Measurements from ENCODE around the gene SLC9A8. TPM values are rescaled to one million over a fixed set of nuclear protein-coding genes. Genes with fewer than 3 reads are reported as not detected.
A peak's percentile ranks its signal among the peaks of the same experiment; 100 is the strongest.

The SLC9A8 gene
- total and polyA plus RNA-seq, 9 of the 15 experiments (the other 6 are each of a cell fraction or from before 2014, with no cell fraction given): 0.56 to 9.7 (median 5.0) TPM

DNA sequence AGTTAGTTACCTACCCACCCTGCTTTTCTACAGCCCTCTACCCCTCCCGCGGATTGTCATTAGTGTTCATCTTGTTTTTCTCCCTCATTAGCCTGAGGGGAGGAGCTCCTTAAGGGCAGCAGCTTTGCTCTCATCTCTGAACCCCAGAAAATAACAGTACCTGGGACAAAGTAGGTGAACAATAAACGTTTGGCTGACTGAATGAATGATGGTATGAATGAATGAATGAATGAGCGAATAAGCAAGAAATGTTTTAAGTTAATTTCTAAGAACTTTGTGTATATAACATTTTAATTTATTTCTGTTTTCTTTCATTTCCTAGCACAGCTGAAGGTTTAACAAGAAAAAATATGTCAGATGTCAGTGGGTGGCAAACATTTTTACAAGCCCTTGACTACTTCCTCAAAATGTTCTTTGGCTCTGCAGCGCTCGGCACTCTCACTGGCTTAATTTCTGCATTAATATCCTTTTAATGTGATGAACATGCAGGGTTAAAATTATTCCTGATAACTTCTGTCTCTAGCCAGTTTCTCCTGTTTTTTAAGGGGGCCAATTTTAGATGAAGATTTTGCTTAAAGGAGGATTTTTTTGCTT is 50.1 kb downstream of the SLC9A8 start:
- H4K20me1 ChIP-seq (replicated peaks; ENCODE audit: control insufficient read depth, insufficient read depth, low read length): no peaks in the 10 kb centered on the region
- DNase-seq (ENCODE audit: extremely low read depth in 1 of 4, low spot score in 3 of 4): no peak
- no peak overlapping the region for H3K27ac ChIP-seq (ENCODE audit: extremely low read depth, low read depth, low read length)
- H3K4me1 ChIP-seq (replicated peaks in 1 of 2; ENCODE audit: control insufficient read depth in 2 of 2, insufficient read depth in 2 of 2, low read length in 2 of 2): peaks cover 0 to 8% of the 10 kb centered on the region in 2 experiments; a peak in 2 of 5 replicates
- CTCF ChIA-PET (ENCODE audit: low intra/inter-chr PET ratio): no interaction called here
- H3K9ac ChIP-seq (ENCODE audit: insufficient read depth in 1 of 2, low read depth in 2 of 2, low read length in 2 of 2): no peak overlapping the region
- intact Hi-C loops (cut with micrococcal nuclease) (no loop called here), in situ Hi-C loops (cut with MboI) (no loop called here)
- H2AFZ ChIP-seq (ENCODE audit: low read depth, low read length): no peak overlapping the region
- ATAC-seq: no peak
- no peak overlapping the region for H3K4me3 ChIP-seq
- TF ChIP-seq ZNF24 (IDR thresholded peaks at IDR 0.05): peak; percentile 93
- TF ChIP-seq, protein P1, sequence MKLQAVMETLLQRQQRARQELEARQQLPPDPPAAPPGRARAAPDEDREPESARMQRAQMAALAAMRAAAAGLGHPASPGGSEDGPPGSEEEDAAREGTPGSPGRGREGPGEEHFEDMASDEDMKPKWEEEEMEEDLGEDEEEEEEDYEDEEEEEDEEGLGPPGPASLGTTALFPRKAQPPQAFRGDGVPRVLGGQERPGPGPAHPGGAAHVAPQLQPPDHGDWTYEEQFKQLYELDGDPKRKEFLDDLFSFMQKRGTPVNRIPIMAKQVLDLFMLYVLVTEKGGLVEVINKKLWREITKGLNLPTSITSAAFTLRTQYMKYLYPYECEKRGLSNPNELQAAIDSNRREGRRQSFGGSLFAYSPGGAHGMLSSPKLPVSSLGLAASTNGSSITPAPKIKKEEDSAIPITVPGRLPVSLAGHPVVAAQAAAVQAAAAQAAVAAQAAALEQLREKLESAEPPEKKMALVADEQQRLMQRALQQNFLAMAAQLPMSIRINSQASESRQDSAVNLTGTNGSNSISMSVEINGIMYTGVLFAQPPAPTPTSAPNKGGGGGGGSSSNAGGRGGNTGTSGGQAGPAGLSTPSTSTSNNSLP (IDR thresholded peaks at IDR 0.05; ENCODE audit: borderline replicate concordance, low read depth, low read length): no peak
- H3K36me3 ChIP-seq (ENCODE audit: control insufficient read depth, insufficient read depth, low read length): peaks cover 27% of the 10 kb centered on the region; the same call in 2 of the 3 replicates
- BruUV-seq (replicated peaks): no TSS peak
- POLR2A ChIA-PET: interaction anchor here (0.7 kb wide), 1 partner anchor 154 kb away, joined by 3 read pairs; no protein-coding TSS in a partner anchor
- no peaks in the 10 kb centered on the region for H3K9me3 ChIP-seq (replicated peaks; ENCODE audit: control insufficient read depth, insufficient read depth, low read depth, low read length)
- no peaks in the 10 kb centered on the region for H3K79me2 ChIP-seq (ENCODE audit: control insufficient read depth, insufficient read depth, low read length)
- H3K4me2 ChIP-seq (ENCODE audit: insufficient read depth, low read length): no peak overlapping the region
- no peak for FAIRE-seq
- no peaks in the 10 kb centered on the region for H3K27me3 ChIP-seq (ENCODE audit: control insufficient read depth in 2 of 2, insufficient read depth in 2 of 2, low read length in 2 of 2)
- 85% methylated on average over 6 of the region's 6 CpGs for WGBS (ENCODE audit: insufficient coverage, low coverage, missing lambda C conversion rate)
- H3K9me1 ChIP-seq (ENCODE audit: control insufficient read depth, insufficient read depth, low read length): no peaks in the 10 kb centered on the region

DNA sequence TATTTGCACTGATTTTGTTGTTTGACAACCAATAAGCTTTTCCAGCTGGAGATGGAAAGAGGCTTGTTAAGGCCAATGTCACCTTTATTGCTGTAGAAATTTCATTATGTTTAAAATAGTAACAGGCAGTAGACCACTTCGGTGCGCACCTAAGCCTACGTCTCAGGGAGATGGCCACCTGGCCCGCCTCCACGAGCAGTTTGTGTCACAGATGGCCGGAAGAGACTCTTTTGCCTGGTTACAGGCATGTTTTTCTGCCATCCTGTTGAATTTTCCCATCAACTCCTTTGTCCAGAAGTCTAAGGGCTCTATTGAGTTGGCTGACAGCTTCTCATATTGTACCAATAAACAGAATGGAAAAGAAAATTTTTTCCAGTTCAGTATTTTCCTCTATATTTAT is 51.0 kb downstream of the SLC9A8 start:
- intact Hi-C loops (cut with micrococcal nuclease): no loop called here
- no peak overlapping the region for H3K9ac ChIP-seq (ENCODE audit: insufficient read depth in 1 of 2, low read depth in 2 of 2, low read length in 2 of 2)
- POLR2A ChIA-PET: interaction anchor here (0.6 kb wide), 1 partner anchor 37 kb away, joined by 3 read pairs; no protein-coding TSS in a partner anchor
- CTCF ChIA-PET (ENCODE audit: low intra/inter-chr PET ratio): no interaction called here
- H3K9me1 ChIP-seq (ENCODE audit: control insufficient read depth, insufficient read depth, low read length): no peaks in the 10 kb centered on the region
- H2AFZ ChIP-seq (ENCODE audit: low read depth, low read length): no peak overlapping the region
- H3K27me3 ChIP-seq (ENCODE audit: control insufficient read depth in 2 of 2, insufficient read depth in 2 of 2, low read length in 2 of 2): no peaks in the 10 kb centered on the region
- in situ Hi-C loops (cut with MboI): no loop called here
- DNase-seq (ENCODE audit: extremely low read depth in 1 of 4, low spot score in 3 of 4) (no peak), FAIRE-seq (no peak), ATAC-seq (no peak)
- H3K27ac ChIP-seq (ENCODE audit: extremely low read depth, low read depth, low read length): no peak overlapping the region
- H3K4me1 ChIP-seq (replicated peaks in 1 of 2; ENCODE audit: control insufficient read depth in 2 of 2, insufficient read depth in 2 of 2, low read length in 2 of 2): peaks cover 2 to 16% of the 10 kb centered on the region in 2 experiments; a peak in 4 of 5 replicates
- H4K20me1 ChIP-seq (replicated peaks; ENCODE audit: control insufficient read depth, insufficient read depth, low read length): no peaks in the 10 kb centered on the region
- peaks cover 29% of the 10 kb centered on the region; the same call in 2 of the 3 replicates for H3K36me3 ChIP-seq (ENCODE audit: control insufficient read depth, insufficient read depth, low read length)
- WGBS (ENCODE audit: insufficient coverage, low coverage, missing lambda C conversion rate): 98% methylated on average over 6 of the region's 6 CpGs
- H3K79me2 ChIP-seq (ENCODE audit: control insufficient read depth, insufficient read depth, low read length): no peaks in the 10 kb centered on the region
- no peak overlapping the region for H3K4me3 ChIP-seq
- BruUV-seq (replicated peaks): no TSS peak
- no peaks in the 10 kb centered on the region for H3K9me3 ChIP-seq (replicated peaks; ENCODE audit: control insufficient read depth, insufficient read depth, low read depth, low read length)
- H3K4me2 ChIP-seq (ENCODE audit: insufficient read depth, low read length): no peak overlapping the region
- no peak for TF ChIP-seq ZNF431 (CRISPR knock-in tag; IDR thresholded peaks at IDR 0.05)
- no peak for TF ChIP-seq ILK (tag; IDR thresholded peaks at IDR 0.05; ENCODE audit: borderline replicate concordance, low read depth)
- TF ChIP-seq RFX5 (IDR thresholded peaks at IDR 0.05; ENCODE audit: low read depth, low read length): no peak
- TF ChIP-seq STAG1 (CRISPR knock-in tag; IDR thresholded peaks at IDR 0.05; ENCODE audit: borderline replicate concordance): no peak
- no peak for TF ChIP-seq SMARCB1 (IDR thresholded peaks at IDR 0.05; ENCODE audit: insufficient read length, low read depth)
- TF ChIP-seq CHD2 (IDR thresholded peaks at IDR 0.05; ENCODE audit: low read depth, low read length): no peak
- TF ChIP-seq KHSRP (IDR thresholded peaks at IDR 0.05): no peak
- TF ChIP-seq BACH1 (tag; IDR thresholded peaks at IDR 0.05): no peak
- TF ChIP-seq, protein P2, sequence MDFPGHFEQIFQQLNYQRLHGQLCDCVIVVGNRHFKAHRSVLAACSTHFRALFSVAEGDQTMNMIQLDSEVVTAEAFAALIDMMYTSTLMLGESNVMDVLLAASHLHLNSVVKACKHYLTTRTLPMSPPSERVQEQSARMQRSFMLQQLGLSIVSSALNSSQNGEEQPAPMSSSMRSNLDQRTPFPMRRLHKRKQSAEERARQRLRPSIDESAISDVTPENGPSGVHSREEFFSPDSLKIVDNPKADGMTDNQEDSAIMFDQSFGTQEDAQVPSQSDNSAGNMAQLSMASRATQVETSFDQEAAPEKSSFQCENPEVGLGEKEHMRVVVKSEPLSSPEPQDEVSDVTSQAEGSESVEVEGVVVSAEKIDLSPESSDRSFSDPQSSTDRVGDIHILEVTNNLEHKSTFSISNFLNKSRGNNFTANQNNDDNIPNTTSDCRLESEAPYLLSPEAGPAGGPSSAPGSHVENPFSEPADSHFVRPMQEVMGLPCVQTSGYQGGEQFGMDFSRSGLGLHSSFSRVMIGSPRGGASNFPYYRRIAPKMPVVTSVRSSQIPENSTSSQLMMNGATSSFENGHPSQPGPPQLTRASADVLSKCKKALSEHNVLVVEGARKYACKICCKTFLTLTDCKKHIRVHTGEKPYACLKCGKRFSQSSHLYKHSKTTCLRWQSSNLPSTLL (IDR thresholded peaks at IDR 0.05): no peak

Data from K562 (cell line).